ENCODE measurements around the gene CDPF1. TPM values are rescaled to one million over a fixed set of nuclear protein-coding genes. Genes with fewer than 3 reads are reported as not detected.
A peak's percentile ranks its signal among the peaks of the same experiment; 100 is the strongest.

The CDPF1 gene
- polyA plus RNA-seq, 3 donors, result 8.3 to 8.4 (median 8.3) TPM

DNA sequence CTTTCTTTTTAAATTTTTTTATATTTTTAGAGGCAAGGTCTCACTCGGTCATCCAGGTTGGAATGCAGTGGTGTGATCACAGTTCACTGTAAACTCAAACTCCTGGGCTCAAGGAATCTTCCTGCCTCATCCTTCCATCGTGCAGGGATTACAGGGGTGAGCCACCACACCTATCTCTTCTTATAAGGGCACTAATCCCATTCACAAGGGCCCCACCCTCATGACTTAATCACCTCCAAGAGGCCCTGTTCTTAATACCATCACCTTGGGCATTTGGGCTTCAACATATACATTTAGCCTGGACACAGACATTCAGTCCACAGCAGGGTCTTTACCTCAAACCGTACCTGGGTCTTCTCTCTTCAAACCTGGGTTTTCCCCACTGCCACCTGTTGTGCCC lies 42.1 kb upstream of the CDPF1 start:
- H3K4me1 Mint-ChIP-seq, result peaks cover 52% of the 10 kb centered on the region
- no peak overlapping the region for H3K4me3 ChIP-seq (replicated peaks in 1 of 3; ENCODE audit: low read depth in 2 of 3, low read length in 3 of 3)
- peaks cover 11 to 24% of the 10 kb centered on the region in 2 donors for H3K36me3 ChIP-seq (replicated peaks in 1 of 2; ENCODE audit: control insufficient read depth in 1 of 2, insufficient read depth in 2 of 2, low read length in 2 of 2)
- no peaks in the 10 kb centered on the region for H3K27me3 ChIP-seq (ENCODE audit: control insufficient read depth in 2 of 2, insufficient read depth in 2 of 2, low read length in 2 of 2)
- H3K4me2 ChIP-seq (replicated peaks; ENCODE audit: extremely low read depth, low read length, poor library complexity, severe bottlenecking), result no peak overlapping the region
- H3K27me3 Mint-ChIP-seq (ENCODE audit: low read depth in 3 of 3), result peaks cover 0 to 1% (median 1%) of the 10 kb centered on the region in 3 donors
- peaks cover 5 to 11% (median 8%) of the 10 kb centered on the region in 7 donors for H3K9me3 Mint-ChIP-seq
- intact Hi-C loops (cut with micrococcal nuclease), result loop anchor here (5.0 to 10.0 kb wide), 3 partner anchors 170 to 297 kb away; no protein-coding TSS in a partner anchor
- H2AFZ ChIP-seq (ENCODE audit: insufficient read depth, low read depth, low read length, poor library complexity, severe bottlenecking), result no peak overlapping the region
- no peaks in the 10 kb centered on the region for H4K20me1 ChIP-seq (ENCODE audit: insufficient read depth, low read length)
- peaks cover 0 to 9% of the 10 kb centered on the region in 2 donors for H3K9me3 ChIP-seq (replicated peaks in 1 of 2; ENCODE audit: control insufficient read depth in 1 of 2, insufficient read depth in 1 of 2, low read length in 2 of 2)
- H3K4me3 Mint-ChIP-seq, result no peak overlapping the region
- no peak overlapping the region for H3K9ac ChIP-seq (ENCODE audit: insufficient read depth, low read length, poor library complexity, severe bottlenecking)
- WGBS (ENCODE audit: insufficient coverage), result 96% methylated on average over 2 of the region's 3 CpGs
- H3K4me1 ChIP-seq (ENCODE audit: control insufficient read depth in 1 of 2, insufficient read depth in 2 of 2, low read length in 2 of 2), result peaks cover 47 to 52% of the 10 kb centered on the region in 2 donors
- DNase-seq, result no peak
- peaks cover 32 to 40% of the 10 kb centered on the region in 2 donors for H3K36me3 Mint-ChIP-seq
- H3K27ac ChIP-seq (ENCODE audit: low read depth in 1 of 2, low read length in 2 of 2), result no peak overlapping the region
- H3K27ac Mint-ChIP-seq, result peak overlapping the region in 1 of 7 donors; percentile 46
- no peak for TF ChIP-seq CTCF (IDR thresholded peaks at IDR 0.05)
- peaks cover 5% of the 10 kb centered on the region for H3K79me2 ChIP-seq (ENCODE audit: insufficient read depth, low read length)

GRCh38 chr22:46290843-46291785 lies 41.0 kb upstream of the CDPF1 start:
- peaks cover 42 to 48% of the 10 kb centered on the region in 2 donors for H3K4me1 ChIP-seq (ENCODE audit: control insufficient read depth in 1 of 2, insufficient read depth in 2 of 2, low read length in 2 of 2)
- H3K9ac ChIP-seq (ENCODE audit: insufficient read depth, low read length, poor library complexity, severe bottlenecking), result no peak overlapping the region
- Mint-ChIP-seq H3K4me1 (peaks cover 50% of the 10 kb centered on the region), H3K36me3 (peaks cover 41 to 49% of the 10 kb centered on the region in 2 donors), H3K27me3 (ENCODE audit: low read depth in 3 of 3) (peaks cover 0 to 1% (median 1%) of the 10 kb centered on the region in 3 donors), H3K27ac (peak overlapping the region in 1 of 7 donors; percentile 81), H3K9me3 (peaks cover 5 to 11% (median 8%) of the 10 kb centered on the region in 7 donors), H3K4me3 (no peak overlapping the region)
- peaks cover 16 to 33% of the 10 kb centered on the region in 2 donors for H3K36me3 ChIP-seq (replicated peaks in 1 of 2; ENCODE audit: control insufficient read depth in 1 of 2, insufficient read depth in 2 of 2, low read length in 2 of 2)
- DNase-seq, result no peak
- no peak overlapping the region for H3K4me3 ChIP-seq (replicated peaks in 1 of 3; ENCODE audit: low read depth in 2 of 3, low read length in 3 of 3)
- no peaks in the 10 kb centered on the region for H4K20me1 ChIP-seq (ENCODE audit: insufficient read depth, low read length)
- H3K79me2 ChIP-seq (ENCODE audit: insufficient read depth, low read length), result no peaks in the 10 kb centered on the region
- no peak overlapping the region for H3K4me2 ChIP-seq (replicated peaks; ENCODE audit: extremely low read depth, low read length, poor library complexity, severe bottlenecking)
- no peak overlapping the region for H2AFZ ChIP-seq (ENCODE audit: insufficient read depth, low read depth, low read length, poor library complexity, severe bottlenecking)
- intact Hi-C loops (cut with micrococcal nuclease), result loop anchor here (5.0 to 10.0 kb wide), 3 partner anchors 169 to 296 kb away; no protein-coding TSS in a partner anchor
- no peaks in the 10 kb centered on the region for H3K27me3 ChIP-seq (ENCODE audit: control insufficient read depth in 2 of 2, insufficient read depth in 2 of 2, low read length in 2 of 2)
- no peak for TF ChIP-seq CTCF (IDR thresholded peaks at IDR 0.05)
- 97% methylated on average over 12 of the region's 23 CpGs for WGBS (ENCODE audit: insufficient coverage)
- peaks cover 0 to 9% of the 10 kb centered on the region in 2 donors for H3K9me3 ChIP-seq (replicated peaks in 1 of 2; ENCODE audit: control insufficient read depth in 1 of 2, insufficient read depth in 1 of 2, low read length in 2 of 2)
- no peak overlapping the region for H3K27ac ChIP-seq (ENCODE audit: low read depth in 1 of 2, low read length in 2 of 2)

All from CD14-positive monocyte (primary cell).